Lower lobe of right lung (tissue), 2 donors: ENCODE results near the gene DCLK1. TPM values are rescaled to one million over a fixed set of nuclear protein-coding genes. Genes with fewer than 3 reads are reported as not detected.

Source experiments
- ATAC-seq, 2 donors: fragments of 200-7000 bp; cut with Tn5 transposase; one replicate each; pipeline ENCODE4 v1.9.1; 2020 to 2022; ENCODE audit warnings: mild to moderate bottlenecking in 2 of 2, moderate library complexity in 2 of 2
- DNase-seq: peaks from one replicate; pipeline ENCODE4 v3.0.0-alpha.2; 2020
- H3K27ac ChIP-seq: fragments of 200-600 bp; one replicate; pipeline ENCODE4 v1.8.0; 2022
- H3K27me3 ChIP-seq: fragments of 200-600 bp; one replicate; pipeline ENCODE4 v1.8.0; 2022; ENCODE audit warnings: low read depth
- H3K36me3 ChIP-seq: fragments of 200-600 bp; one replicate; pipeline ENCODE4 v1.8.0; 2022; ENCODE audit warnings: mild to moderate bottlenecking
- H3K4me1 ChIP-seq: fragments of 200-600 bp; one replicate; pipeline ENCODE4 v1.8.0; 2022
- H3K4me3 ChIP-seq: fragments of 200-600 bp; one replicate; pipeline ENCODE4 v1.8.0; 2022; ENCODE audit warnings: mild to moderate bottlenecking
- H3K9me3 ChIP-seq: fragments of 200-600 bp; one replicate; pipeline ENCODE4 v1.8.0; 2022
- CTCF ChIP-seq: fragments of 200-600 bp; IDR thresholded peaks from one replicate; pipeline ENCODE4 v1.8.0; 2022; ENCODE audit warnings: antibody characterized with exemption, mild to moderate bottlenecking
- intact Hi-C: fragments of 100-400 bp; cut with DNase I; formaldehyde crosslinking; loops from one replicate; pipeline ENCODE4 v1.11.0; 2022
- total RNA-seq: library from RNA; stranded (reverse); fragmentation: NEBNext Ultra II Directional; extraction: Animal tissue kit (Norgen Biotek cat#: 25700); gene quantifications from one replicate; pipeline ENCODE4 v1.2.1, GENCODE V29; 2021
- donor health status: DM: no; HTN: yes; CAD: no; lungs with severe emphysema.

DCLK1 gene
- total RNA-seq, 1 donor from 2014 or later = 10.4 TPM

- no peaks in the 10 kb centered on the region for H3K4me1 ChIP-seq
- H3K27me3 ChIP-seq = peaks cover 16% of the 10 kb centered on the region
- no peak for TF ChIP-seq CTCF
- ATAC-seq = no peak
- no peak for DNase-seq
- intact Hi-C loops = no loop called here
- H3K27ac ChIP-seq = no peak overlapping the region
- H3K4me3 ChIP-seq = no peak overlapping the region
- H3K9me3 ChIP-seq = no peaks in the 10 kb centered on the region
- no peaks in the 10 kb centered on the region for H3K36me3 ChIP-seq
Observed at GRCh38 chr13:36132376-36132775, 1.2 kb upstream of the DCLK1 start.

DNA sequence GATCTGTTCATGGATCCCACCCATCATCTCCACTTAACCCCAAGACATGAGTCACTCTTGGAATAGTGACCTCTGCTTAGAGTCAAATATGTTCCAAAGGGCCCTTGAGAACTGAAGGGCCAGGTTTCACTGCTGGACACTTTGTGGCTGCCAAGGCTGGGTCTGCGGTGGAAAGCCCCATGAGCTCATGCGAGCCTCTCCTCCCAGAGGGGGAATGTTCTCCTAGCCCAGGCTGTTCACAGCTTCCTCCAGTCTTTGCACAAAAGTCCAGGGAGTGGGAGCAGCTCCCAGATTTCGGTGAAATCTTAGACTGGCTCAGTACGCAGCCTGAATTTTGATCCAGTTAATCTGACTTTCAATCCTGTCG is 732 bp upstream of the DCLK1 start:
- Histone ChIP-seq H3K4me3 (no peak overlapping the region), H3K4me1 (no peaks in the 10 kb centered on the region), H3K36me3 (no peaks in the 10 kb centered on the region), H3K27ac (no peak overlapping the region), H3K27me3 (peaks cover 16% of the 10 kb centered on the region), H3K9me3 (no peaks in the 10 kb centered on the region)
- intact Hi-C loops = no loop called here
- DNase-seq (peak; percentile 74), ATAC-seq (peak; percentile 92 to 95)
- TF ChIP-seq CTCF = no peak

DNA sequence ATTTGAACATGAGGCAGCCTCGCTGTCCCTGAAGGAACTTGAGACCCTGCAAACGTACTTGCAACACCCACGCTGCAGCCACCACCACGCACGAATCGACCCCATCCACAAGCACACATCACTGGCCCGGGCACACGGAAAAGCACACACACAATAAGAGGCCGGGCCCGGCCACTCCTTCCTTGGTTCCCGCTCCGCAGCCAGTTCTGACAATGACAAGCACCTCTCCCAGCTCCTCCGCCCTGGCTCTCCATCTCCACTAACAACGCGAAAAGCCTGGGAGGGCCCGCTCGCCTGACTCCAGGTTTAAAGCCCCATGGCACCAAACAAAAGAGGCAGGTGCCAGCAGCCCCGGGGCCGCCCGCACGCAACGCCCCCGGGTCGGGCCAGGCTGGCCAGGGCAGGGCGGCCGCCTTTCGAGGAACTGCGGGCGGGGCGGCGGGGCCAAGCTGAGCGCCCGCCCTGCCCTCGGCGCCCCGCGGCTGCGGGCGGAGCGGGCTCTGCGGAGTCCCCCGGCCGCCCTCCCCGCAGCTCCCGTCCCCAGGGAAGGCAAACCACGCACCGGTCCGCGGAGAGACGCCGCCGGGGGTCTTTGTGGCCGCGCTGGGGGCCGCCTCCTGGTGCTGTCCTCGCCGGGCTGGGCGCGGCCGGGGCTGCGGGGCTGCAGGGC is 495 bp downstream of the DCLK1 start:
- TF ChIP-seq CTCF = no peak
- no peaks in the 10 kb centered on the region for H3K4me1 ChIP-seq
- H3K9me3 ChIP-seq = no peaks in the 10 kb centered on the region
- H3K36me3 ChIP-seq = no peaks in the 10 kb centered on the region
- peak overlapping the region; percentile 47 for H3K4me3 ChIP-seq
- H3K27ac ChIP-seq = no peak overlapping the region
- ATAC-seq (peak; percentile 46 to 54), DNase-seq (peak; percentile 57)
- peaks cover 16% of the 10 kb centered on the region for H3K27me3 ChIP-seq
- intact Hi-C loops = no loop called here

GRCh38 chr13:36130193-36130551 is 1.0 kb downstream of the DCLK1 start:
- peak overlapping the region; percentile 47 for H3K4me3 ChIP-seq
- TF ChIP-seq CTCF = no peak
- no peak for ATAC-seq
- DNase-seq = no peak
- H3K9me3 ChIP-seq = no peaks in the 10 kb centered on the region
- intact Hi-C loops = no loop called here
- H3K27me3 ChIP-seq = peaks cover 16% of the 10 kb centered on the region
- H3K27ac ChIP-seq = no peak overlapping the region
- H3K36me3 ChIP-seq = no peaks in the 10 kb centered on the region
- H3K4me1 ChIP-seq = no peaks in the 10 kb centered on the region

DNA sequence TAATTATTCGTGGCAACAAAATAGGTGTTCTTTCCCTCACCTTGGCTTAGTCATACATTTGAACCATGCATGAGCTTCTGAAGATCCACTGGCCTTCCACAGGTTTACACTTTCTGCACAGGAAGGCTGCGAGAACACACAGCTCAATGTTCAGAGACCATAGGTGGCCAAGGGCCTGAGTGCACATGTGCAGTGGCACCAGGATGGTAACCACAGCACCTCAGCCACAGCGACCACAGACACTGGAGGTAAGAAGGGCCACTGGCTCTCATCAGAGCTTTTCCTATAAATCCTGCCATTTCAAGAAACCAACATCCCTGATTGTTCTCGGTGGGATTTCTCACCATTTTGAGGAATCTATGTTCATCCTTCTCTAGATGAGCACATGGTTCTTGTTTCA is 1.6 kb downstream of the DCLK1 start:
- intact Hi-C loops = no loop called here
- Histone ChIP-seq H3K27me3 (peaks cover 16% of the 10 kb centered on the region), H3K4me3 (no peak overlapping the region), H3K36me3 (no peaks in the 10 kb centered on the region), H3K9me3 (no peaks in the 10 kb centered on the region), H3K27ac (no peak overlapping the region), H3K4me1 (no peaks in the 10 kb centered on the region)
- ATAC-seq = no peak
- no peak for TF ChIP-seq CTCF
- no peak for DNase-seq
